Ecto neural progenitor cell (in vitro differentiated cells): Measurements from ENCODE around the gene VPS26C.

Source experiments
- DNase-seq: peaks from one replicate; pipeline ENCODE4 v3.0.0-alpha.2; 2018; ENCODE audit warnings: low spot score

VPS26C gene

DNA sequence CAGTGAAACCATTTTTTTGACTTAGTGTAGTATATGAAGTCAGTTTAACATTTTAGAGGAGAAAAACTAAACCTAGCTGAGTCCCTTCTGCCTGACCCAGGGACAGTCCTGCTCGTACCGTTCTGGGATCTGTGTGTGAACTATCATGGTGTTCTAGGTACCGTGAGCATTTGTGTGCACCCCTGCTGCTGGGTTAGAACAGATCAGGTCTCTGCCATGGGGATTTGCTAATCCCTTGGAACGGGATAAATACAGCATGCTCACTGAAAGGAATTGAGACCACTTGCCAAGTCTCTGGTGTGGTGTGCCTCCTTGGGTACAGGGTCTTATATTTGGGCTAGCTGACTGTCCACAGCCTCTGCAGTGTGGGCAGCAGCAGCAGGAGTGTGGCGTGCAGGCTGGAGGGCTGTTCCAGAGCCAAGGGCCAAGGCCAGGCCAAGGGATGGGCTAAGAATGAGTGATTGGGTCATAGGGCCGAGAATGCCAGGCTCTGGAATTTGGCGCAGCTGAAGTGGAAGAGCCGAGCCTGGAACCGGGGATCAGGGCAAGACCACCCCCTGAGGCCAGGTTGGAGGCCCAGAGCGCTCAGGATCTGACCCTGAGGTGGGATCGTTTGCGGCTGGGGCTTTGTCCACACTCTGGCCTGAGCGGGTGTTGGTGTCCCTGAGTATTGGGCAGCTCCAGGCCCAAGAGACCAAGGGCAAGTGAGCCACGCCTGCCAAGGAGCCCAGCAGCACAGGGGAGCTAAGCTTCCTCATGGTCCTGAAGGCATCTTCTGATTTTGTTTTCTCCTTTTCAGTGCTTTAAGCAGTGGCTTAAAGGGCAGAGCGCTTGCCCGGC is 66.3 kb downstream of the VPS26C start:
- DNase-seq: no peak

- no peak for DNase-seq
Observed at GRCh38 chr21:37199057-37199924, 67.8 kb downstream of the VPS26C start.

DNA sequence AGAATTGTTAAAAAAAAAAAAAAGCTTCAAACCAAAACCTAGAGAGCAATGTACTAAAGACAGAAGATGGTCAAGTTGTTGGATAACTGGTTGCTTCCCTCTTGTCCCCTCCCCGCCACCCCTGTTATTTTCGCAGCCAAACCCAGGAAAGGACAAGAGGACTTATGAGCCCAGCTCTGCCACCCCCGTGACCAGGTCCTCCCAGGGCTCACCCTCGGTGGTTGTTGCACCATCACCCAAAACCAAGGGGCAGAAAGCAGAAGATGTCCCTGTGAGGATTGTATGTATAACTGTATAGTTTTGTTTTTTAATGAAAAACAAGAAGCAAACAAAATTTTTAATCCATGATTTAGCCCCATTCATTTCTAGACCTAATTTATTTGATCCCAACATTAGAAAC is 69.4 kb downstream of the VPS26C start:
- no peak for DNase-seq

- DNase-seq: no peak
Observed at GRCh38 chr21:37196847-37197246, 70.3 kb downstream of the VPS26C start.

DNA sequence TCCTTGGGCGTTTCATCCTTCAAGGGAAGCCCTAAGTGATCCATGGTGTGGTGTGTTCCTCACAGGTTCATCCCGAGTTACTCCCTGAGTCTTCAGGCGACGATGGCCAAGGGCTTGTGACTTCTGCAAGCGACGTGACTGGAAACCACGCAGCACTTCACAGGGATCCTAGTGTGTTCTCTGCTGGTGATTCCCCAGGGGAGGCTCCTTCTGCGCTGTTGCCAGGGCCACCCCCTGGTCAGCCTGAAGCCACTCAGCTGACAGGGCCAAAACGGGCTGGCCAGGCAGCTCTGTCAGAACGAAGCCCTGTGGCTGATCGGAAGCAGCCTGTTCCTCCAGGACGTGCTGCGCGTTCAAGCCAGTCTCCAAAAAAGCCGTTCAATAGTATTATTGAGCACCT is 71.5 kb downstream of the VPS26C start:
- no peak for DNase-seq

DNA sequence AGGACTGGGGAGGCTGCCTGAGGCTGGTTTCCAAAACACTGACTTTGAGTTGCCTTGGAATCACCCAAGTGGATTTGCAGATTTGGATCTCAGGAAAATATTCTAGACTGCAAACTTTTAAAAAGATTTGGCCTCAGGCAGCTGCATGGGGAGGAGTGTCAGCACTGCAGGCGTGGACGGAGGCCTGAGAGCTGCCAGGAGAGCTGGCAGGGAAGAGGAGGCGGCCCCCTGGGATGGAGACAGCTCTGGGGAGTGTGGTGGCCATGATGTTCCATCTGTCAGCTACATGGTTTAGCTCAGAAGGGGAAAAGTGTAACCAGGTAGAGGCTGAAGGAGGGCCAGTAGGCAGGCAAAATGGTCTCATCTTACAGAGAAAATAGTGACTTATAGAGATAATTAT is 72.1 kb downstream of the VPS26C start:
- DNase-seq: no peak

DNA sequence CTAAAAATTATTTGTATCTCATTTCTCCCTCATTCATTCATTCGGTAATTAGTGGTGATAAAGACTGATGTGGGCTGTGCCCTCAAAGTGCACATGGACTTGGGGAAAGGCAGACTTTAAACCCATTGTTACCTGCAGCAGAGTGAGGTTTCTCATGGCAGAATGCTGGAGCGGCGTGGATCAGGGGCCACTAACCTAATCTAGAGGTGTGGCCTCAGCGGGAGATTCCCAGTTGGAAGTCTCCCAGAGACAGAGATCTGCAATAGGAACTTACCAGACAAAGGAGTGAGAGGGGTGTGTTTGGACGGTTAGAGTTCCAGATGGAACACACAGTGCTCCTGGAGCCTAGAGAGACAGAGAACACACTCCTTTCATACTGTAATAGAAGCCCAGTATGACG is 73.5 kb downstream of the VPS26C start:
- no peak for DNase-seq

DNA sequence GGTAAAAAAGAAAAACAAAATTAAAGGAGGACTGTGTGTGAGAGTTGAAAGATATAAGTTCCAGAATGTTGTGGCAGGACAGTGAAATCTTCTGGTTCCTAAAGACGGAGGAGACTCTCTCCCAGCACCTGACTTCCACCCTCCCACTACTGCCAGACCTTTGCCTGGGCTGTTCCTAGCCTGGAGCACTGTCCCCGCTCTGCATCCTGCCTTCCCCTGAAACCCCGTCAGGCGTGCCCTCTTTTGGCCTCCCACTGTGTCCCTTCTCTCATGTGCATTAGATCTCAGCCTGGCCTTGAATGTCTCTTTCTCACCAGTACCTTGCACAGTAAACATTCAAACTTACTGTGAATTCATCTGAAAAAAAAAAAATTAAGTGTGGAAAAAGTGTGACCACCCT is 74.1 kb downstream of the VPS26C start:
- DNase-seq: no peak

DNA sequence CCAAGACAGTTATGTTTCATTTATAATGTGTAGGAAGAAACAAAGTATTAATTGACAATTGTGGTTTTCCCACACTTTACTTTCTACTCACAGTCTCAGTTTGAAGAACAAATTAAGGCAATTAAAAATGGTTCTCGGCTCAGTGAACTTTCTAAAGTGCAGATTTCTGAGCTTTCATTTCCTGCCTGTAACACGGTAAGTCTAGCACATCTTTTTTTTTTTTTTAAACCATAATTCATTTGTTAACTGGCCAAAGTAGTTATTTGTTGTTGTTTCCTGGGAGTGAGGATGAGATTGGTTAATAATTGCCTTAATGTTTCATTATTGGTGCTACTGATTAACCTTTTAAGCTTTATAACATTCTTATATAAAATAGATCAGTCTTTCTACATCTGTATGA is 75.1 kb downstream of the VPS26C start:
- no peak for DNase-seq

DNA sequence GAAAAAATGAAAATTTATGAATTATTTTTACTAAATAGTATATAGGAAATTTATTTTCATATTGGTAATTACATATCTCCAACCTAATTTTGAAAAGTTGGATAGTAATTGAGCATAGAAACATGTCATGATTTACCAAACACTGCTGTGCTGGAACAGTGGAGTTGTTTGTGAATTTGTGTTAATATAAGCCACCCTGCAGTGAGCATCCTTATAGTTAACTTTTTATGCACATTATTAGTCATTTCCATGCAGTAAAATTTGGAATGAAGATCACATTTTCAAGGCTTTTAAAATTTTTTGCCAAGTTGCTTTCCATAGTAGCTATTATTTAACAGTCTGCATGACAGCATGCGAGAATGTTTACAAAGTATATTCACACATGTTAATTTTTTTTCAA is 78.3 kb downstream of the VPS26C start:
- DNase-seq: no peak

- no peak for DNase-seq
Observed at GRCh38 chr21:37186983-37187382, 80.2 kb downstream of the VPS26C start.

- no peak for DNase-seq
Observed at GRCh38 chr21:37184784-37185593, 82.1 kb downstream of the VPS26C start.

DNA sequence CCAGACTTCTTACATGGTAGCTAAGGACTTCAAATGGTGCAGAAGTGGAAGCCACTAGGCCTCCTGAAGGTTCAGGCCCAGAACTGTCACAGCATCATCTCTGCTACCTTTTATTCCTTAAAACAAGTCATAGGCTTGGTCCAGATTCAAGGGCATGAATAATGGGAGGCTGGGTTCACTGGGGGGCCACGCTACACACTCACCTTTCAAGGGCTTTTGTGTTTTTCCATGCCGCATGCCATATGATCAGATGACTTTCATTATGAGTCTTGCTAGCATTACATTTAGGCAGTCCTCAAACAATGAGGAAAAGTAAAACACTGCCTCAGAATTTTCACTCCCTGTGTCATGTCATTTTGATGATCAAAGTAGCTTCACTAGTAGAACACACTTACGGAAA is 83.4 kb downstream of the VPS26C start:
- no peak for DNase-seq

DNA sequence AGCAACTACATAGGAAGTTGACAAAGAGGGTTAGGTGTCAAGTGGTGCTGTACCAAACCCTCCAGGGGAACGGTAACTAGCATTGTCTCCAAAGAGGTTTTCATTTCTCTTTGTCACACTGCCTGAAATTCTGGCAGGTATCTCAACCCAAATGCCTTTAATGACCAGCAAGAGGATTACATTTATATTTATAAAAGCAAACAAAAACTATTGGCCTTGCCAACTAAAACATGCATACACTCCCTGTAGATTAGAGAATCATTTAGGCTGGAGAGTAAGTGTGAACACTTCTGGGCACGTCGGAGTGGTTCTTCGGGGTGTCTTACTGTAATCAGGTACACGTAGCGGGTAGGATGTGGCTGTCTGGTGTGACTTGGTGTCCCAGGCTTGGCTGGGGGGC is 84.9 kb downstream of the VPS26C start:
- DNase-seq: no peak

GRCh38 chr21:37181059-37181458 is 86.1 kb downstream of the VPS26C start:
- DNase-seq: no peak

- no peak for DNase-seq
Observed at GRCh38 chr21:37176716-37177115, 90.4 kb downstream of the VPS26C start.
